Activated T-helper 1 cell treated with Interleukin-2 at 50 U/mL for 16 hours (primary cell): ENCODE results near the gene NEK7.

Experiments
- DNase-seq: peaks from one replicate; pipeline ENCODE4 v3.0.0-alpha.2; 2020; ENCODE audit warnings: low read depth

Gene NEK7

GRCh38 chr1:198255784-198256183 is 99.0 kb downstream of the NEK7 start:
- no peak for DNase-seq

- no peak for DNase-seq
Observed at GRCh38 chr1:198258491-198258890, 101.7 kb downstream of the NEK7 start.

DNA sequence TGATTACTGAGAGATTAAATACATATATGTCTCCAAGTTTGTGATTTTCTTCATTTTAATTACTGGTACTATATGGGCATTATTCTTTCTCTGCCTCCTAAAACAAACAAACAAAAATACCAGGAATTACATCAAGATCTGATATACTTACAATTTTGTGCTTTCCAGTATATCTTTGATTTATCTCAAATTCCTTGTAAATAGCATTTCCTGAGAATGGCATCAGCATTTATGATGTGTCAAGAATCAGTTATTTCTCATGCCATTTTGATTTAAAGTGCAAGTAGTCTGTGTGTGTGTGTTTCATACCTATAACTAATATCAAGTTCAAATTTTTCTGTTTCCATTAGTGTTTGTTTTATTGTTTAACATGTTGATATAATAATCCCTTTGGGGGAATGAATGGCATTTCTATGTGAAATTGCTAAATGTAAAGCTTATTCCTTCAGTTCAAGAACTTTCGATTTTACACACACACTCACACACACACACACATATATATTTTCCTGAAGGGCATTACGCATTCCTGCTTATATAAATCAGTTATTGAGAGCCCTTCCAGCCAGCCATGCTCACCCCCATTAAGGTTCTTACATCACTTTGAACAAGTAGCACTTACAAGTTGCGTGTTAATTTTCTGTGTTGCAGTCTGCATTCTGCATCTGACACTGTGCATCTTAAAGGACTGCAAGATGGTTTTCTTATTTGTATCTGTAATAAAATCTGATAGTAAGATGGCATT is 102.7 kb downstream of the NEK7 start:
- DNase-seq = no peak

DNA sequence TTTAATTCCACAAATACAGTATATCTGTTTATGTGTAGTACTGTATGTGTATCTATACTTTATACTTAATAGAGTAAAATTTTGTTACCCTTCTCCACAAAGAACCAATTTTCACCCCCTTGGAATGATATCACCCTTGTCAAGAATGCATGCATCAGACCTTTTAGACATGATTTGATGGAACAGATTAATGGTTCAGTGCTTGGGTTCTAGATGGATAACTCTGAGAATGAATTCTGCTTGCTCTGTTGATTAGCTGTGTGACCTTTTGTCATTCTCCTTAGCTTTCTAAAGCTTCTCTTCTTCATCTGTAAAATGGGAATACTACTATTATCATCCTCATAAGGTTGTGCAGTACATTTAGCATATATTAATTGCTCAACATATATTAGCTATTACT is 105.1 kb downstream of the NEK7 start:
- no peak for DNase-seq

DNA sequence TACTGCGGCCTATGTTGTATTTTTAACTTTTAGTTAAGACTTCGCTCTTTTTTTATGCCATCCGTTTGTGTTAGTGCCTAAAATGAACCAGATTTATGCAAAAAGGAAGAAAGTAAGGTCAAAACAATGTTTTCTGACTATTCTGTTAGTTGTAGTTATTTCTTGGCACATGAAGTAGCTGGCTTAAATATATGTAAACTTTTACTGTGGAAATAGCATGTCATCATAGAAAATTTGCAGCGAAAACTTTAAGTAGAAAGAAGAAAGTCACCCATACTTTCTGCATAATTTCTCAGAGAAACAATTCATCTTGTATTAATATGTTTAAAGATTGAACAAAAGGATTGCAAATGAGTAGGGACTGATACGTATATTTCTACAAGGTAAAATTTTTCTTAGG is 106.4 kb downstream of the NEK7 start:
- no peak for DNase-seq

DNA sequence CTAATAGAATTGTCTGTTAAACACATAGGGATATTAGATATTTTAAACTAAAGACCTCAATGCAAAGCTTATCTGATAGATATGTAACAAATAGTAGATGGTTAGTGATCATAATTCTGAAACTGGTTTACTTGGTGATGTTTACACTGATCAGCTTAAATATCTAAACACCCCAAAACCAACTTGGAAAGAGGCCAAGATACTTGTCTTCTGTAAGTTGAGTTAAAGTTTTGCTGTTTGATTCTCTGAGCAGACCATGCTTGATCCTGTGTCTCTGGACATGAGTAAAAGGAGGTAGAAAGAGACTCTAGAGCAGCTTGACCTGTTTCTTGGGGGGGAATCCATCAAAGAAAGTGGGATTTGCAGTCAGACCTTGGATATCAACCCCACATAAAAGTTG is 107.5 kb downstream of the NEK7 start:
- DNase-seq = no peak

- DNase-seq = no peak
Observed at GRCh38 chr1:198265073-198265661, 108.4 kb downstream of the NEK7 start.

DNA sequence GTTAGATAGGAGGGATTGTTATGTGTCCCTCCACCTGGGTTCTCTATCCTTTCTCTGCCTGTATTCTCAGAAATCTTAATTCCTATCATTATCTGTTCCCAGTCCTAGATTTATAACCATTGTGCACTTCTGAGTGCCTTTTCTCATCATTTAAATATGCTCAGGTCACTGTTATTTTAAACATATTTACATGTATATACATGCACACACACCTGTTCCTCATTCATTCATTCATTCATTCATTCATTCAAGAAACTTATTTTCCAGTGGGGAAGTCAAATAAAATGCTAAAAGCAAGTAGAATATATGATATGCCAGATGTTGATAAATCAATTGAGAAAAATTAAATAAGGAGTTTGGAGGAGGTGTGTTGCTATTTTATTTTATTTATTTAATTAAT is 110.3 kb downstream of the NEK7 start:
- DNase-seq = no peak

- DNase-seq = no peak
Observed at GRCh38 chr1:198267921-198268320, 111.1 kb downstream of the NEK7 start.

GRCh38 chr1:198268784-198269645 is 112.2 kb downstream of the NEK7 start:
- no peak for DNase-seq

GRCh38 chr1:198269646-198269940 is 112.8 kb downstream of the NEK7 start:
- no peak for DNase-seq

DNA sequence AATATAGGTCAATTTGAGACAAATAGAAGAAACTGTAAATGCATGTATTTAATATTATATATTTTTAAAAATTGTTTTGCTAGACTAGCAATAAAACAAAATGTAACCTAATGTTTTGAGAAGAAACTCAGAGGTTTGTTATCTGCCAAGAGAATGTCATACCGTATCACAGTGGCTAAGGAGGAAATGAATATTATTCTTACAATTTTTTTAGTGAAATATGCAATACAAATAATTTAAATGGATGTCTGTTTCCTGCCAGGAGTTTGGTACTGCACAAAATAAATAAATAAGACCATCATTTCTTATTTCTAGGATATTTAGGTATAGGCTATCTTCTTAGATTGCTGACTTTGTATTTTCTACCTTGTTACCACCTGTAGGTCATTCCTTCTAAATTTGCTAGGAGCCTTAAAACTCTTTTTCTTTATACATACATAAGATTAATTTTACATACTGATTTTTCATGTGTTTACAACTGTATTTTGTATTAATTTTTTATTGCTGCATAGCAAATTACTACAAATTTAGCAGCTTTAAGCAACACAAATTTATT is 113.6 kb downstream of the NEK7 start:
- no peak for DNase-seq

DNA sequence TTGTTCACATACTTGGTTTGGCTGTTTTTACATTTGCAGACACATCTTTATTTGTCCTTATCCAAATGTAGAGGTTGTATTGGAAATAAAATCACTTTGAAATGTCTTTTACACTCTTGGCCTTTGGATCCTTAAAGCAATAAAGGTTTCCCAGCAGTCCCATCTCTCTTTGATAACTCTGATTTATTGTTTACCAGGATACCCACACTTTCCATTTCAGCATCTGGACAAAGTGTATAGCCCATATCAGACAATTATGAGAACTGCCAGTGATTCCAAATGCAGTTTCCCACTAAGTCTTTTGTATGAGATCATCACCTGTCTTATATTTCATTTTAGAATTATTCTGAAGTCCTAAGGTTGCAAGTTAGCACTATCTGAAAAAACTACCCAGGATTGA is 114.7 kb downstream of the NEK7 start:
- DNase-seq = no peak

GRCh38 chr1:198272492-198272891 is 115.7 kb downstream of the NEK7 start:
- no peak for DNase-seq

- DNase-seq = no peak
Observed at GRCh38 chr1:198273748-198274295, 117.0 kb downstream of the NEK7 start.

DNA sequence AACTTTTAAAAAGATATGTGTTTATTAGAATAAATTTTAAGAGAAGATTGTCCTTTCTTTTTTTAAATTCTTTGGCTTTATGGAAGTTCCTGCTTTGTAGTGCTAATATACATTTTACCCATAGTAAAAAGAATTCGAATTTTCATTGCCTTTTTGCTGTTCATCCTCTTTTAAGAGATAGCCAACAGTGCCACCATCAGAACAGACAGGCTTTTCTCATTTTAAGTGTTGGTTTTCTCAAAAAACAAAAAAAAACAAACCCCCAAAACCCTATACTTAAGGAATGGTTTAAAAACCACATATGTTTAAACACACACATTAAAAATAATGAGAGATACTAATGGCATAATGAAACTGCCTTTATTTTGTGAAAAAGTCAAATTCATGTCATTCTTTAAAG is 118.8 kb downstream of the NEK7 start:
- no peak for DNase-seq

GRCh38 chr1:198276241-198276640 is 119.4 kb downstream of the NEK7 start:
- DNase-seq = no peak

- no peak for DNase-seq
Observed at GRCh38 chr1:198278943-198279342, 122.1 kb downstream of the NEK7 start.

DNA sequence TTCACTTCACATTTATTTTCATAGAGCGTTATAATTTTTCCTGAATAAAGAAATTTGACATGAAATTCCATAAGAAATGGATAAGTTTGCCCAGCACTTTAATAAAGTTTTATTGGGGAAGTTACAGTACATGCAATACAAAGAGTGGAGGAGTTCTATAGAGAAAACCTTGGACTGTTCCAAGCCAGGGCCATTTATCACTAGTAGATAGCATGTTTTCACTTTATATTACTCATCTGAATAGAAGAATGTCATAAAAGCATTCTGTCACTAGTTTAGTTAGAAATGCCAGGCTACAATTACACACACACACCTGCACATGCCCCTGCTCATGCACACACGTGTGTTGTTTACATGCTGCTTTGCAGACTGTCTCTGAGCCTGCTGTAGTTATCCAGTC is 123.3 kb downstream of the NEK7 start:
- DNase-seq = no peak

DNA sequence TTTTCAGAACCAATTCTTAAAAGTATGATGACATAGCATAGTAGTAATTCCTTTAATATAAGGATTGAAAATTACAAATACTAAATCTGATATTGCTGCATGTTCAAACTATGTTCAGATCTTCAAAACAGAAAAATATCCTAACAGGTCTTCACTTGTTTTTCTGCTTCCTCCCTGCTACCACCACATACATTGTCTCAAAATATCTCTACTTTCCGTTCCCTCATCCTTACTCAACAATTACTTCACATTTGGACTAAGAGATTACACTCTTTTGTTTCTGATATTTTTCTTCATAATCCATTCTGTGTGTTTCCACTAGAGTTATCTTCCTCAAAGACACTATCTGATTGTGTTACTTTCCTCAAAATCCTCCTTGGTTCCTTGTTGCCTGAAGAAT is 125.1 kb downstream of the NEK7 start:
- DNase-seq = no peak

DNA sequence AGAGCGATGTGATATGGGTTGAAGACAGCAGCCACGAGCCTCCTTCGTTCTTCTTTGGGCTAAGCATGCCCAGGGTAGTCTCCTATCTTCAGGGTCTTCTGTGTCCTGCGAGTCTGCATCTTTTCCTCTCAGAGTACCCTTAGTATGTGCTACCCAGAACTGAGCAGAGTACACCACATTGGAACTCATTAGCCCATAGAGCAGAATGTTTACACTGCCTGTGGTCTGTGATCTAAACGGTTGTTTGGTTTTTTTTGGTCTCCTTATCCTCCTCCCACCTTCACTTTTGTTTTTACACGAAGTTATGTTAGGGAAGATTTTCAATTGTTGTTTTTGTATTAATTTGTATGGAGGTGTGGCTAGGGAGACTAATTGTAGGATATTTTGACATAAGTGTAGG is 126.4 kb downstream of the NEK7 start:
- DNase-seq = no peak

GRCh38 chr1:198287916-198288315 is 131.1 kb downstream of the NEK7 start:
- no peak for DNase-seq
